Retinal pigment epithelial cell (primary cell): ENCODE measurements around the gene ADD1.

Experiments
- DNase-seq: peaks from one replicate; pipeline ENCODE4 v3.0.0-alpha.2; 2010; ENCODE audit warnings: low read depth
- H3K4me3 ChIP-seq: 2 replicates; pipeline ENCODE4 v1.5.1; 2011; ENCODE audit warnings: mild to moderate bottlenecking, low read length, control low read depth, moderate library complexity
- TF ChIP-seq, protein P1 (sequence below): conservative IDR thresholded peaks from 2 replicates; pipeline ENCODE4 v1.5.1; 2011; ENCODE audit warnings: low read depth, low read length, control low read depth, inconsistent platforms

ADD1 gene

DNA sequence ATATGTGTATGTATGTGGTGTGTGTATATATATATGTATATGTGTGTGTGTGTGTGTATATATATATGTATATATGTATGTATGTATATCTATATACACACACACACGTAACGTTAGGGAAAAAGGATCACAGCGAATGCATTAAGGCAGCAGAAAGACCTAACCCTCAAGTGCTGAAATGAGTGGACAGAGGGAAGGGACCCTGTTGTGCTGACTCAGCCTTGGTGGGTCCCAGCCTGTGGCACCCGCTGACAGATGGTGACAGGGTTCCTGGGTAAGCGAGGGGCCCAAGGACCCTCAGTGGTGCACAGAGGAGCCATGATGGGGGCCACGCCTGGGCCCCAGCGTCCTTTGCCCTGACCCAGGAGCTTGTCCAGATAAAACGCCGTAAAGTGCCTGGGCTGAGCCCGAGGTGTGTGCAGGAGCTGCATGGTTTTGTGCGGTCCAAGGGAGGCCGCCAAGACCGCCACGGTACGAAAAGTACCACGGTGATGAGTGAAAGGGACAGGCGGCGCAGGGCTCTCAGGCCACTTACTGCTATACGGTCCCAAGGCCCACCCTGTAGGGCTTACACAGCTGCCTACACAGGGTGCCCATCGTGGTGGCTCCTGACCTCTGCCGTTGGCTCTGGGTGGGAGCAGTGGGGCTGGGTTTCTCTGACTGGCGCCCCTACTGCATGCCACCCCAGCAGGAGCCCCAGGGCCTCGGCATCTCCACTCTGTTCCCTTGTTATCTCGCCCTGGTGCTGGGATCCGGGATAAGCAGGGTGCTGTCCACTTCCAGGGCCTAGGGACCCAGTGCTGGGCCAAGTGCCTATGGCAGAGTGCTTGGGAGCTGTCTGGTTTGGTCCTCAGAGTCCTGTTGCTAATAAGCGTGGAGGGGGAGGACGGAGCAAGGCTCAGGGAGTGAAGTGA is 40.8 kb upstream of the ADD1 start:
- TF ChIP-seq, protein P1, sequence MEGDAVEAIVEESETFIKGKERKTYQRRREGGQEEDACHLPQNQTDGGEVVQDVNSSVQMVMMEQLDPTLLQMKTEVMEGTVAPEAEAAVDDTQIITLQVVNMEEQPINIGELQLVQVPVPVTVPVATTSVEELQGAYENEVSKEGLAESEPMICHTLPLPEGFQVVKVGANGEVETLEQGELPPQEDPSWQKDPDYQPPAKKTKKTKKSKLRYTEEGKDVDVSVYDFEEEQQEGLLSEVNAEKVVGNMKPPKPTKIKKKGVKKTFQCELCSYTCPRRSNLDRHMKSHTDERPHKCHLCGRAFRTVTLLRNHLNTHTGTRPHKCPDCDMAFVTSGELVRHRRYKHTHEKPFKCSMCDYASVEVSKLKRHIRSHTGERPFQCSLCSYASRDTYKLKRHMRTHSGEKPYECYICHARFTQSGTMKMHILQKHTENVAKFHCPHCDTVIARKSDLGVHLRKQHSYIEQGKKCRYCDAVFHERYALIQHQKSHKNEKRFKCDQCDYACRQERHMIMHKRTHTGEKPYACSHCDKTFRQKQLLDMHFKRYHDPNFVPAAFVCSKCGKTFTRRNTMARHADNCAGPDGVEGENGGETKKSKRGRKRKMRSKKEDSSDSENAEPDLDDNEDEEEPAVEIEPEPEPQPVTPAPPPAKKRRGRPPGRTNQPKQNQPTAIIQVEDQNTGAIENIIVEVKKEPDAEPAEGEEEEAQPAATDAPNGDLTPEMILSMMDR = no peak
- no peak overlapping the region for H3K4me3 ChIP-seq
- no peak for DNase-seq

DNA sequence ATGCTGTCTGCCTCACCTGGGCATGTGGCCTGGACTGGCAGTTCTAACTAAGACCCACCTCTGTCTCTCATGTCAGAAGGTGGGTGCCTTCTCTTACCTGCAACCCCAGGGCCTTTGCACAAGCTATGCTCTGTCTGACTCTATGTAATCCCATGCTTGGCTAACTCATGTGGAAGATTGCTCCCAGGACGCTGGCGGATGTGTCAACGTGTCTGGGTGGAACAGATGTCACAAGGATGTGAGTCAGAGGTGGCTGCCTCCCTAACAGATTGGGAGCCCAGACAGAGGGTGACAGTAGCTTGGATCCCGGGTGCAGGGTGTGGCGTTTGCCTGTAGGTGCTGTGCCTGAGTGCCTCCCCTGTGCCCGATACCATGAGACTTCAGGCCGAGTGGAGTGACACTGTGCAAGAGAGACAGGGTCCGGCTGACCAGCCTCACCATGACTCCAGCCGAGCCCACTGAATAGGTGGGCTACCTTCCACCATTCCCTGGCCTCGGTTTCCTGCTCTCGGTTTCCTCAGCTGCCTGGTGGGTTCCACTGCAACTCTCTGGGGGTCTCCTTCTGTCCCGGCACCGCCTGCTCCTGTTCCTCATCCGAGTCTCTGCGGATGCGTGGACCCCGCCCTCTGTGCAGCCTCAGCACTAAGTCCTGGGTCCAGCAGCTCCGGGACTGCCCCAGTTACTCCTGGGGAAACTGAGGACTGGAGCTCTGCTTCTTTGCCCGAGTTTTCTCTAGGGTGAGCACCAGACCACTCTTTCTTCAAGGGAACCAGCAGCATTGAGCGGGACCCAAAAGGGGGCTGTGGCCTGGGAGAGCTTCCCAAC is 39.8 kb upstream of the ADD1 start:
- TF ChIP-seq, protein P1 = no peak
- H3K4me3 ChIP-seq = no peak overlapping the region
- DNase-seq = no peak

DNA sequence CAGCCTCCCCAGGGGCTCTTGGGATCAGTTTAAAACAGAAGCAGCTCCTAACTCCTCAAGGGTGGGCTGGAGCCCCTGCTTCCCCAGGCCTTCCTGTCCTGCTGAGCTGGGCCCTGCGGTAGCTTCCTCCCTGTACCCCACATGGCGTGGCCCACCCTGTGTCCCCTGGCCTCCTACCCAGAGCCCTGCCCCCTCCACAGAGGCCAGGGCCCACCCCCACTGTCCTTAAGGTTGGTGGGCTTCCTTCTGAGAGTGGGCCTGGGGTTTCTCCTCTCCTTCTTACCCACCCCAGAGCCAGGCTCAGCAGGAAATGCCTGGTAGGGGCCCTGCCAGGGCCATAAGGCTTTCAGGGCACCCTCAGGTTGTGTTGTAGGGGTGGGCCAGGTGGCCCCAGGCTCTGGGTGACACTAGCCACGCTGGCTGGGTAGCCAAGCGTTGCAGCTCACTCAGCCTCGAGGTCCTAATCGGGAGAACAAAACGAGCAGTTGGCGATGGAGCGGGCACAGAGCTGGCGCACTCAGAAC is 39.1 kb upstream of the ADD1 start:
- TF ChIP-seq, protein P1 = no peak
- no peak for DNase-seq
- H3K4me3 ChIP-seq = no peak overlapping the region

DNA sequence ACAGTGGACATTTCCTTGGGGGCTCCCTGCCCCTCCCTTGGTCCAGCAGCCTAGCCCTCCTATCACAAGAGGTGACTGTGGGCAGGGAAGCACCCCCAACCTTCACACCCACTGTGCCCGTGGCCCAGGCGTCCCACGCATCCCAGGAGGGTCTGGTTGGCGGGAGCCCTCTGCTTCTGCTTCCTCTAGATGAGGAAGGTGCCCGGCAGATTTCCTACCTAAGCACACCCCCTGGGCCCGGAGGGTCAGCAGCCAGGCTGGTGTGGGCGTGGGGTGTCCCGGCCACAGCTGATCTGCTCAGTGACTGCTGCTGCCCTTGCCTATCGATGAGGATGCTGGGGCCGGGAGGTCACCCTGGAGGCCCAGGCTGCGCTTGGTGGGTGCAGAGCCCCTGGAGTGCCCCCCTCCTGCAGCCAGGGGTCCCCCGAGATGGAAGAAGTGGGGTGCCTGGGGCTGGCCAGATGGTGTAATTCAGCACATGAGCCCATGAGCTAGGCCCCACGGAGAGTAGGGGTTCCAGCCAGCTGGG is 38.6 kb upstream of the ADD1 start:
- DNase-seq = no peak
- no peak overlapping the region for H3K4me3 ChIP-seq
- TF ChIP-seq, protein P1 = no peak

DNA sequence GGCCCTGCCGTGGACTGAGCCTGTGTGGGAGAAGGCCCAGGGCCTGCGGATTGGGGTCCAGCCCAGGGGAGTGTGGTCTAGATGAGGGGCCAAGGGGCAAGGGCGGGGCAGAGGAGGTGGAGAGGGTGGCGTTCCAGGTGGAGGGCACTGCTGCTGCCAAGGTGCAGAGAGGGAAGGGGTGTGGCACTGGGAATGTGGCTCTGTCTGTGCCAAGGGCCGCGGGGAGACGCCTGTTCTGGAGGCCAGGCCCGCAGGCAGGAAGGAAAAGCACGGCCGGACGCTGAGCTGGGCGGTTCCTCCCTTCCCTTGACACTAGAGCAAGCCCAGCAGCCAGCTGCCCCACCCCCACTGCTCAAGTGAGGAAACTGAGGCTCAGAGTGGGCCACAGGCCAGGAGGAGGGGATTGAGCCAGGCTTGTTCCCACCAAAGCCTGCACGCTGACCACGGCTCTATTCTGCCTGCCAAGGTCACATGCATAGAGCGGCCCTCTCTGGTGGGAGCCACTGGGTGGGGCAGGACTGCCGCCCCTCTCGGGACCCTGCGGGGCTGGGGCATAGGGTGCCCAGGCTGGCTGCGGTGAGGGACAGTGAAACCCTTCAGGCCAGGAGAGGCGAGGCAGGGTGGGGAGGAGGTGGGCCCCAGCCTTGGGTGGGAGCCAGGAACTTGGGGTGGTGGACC is 37.8 kb upstream of the ADD1 start:
- no peak for DNase-seq
- H3K4me3 ChIP-seq = no peak overlapping the region

More for the DNA sequence above, 37.8 kb upstream of the ADD1 start:
- TF ChIP-seq, protein P1 = no peak
